NCI-H82 treated with DMSO at 0.1 percent for 48 hours (cell line): ENCODE results near the gene ALDH1B1.
"Not testable (repeated sequence)": the region's sequence is repeated elsewhere in the genome, so short reads cannot be mapped to it uniquely, and the experiment has no call there.

Experiments used
- DNase-seq: peaks from one replicate; lab custom pipeline; 2025; ENCODE audit not compliant: unreplicated experiment; lab: John Stamatoyannopoulos, UW

Gene ALDH1B1

DNA sequence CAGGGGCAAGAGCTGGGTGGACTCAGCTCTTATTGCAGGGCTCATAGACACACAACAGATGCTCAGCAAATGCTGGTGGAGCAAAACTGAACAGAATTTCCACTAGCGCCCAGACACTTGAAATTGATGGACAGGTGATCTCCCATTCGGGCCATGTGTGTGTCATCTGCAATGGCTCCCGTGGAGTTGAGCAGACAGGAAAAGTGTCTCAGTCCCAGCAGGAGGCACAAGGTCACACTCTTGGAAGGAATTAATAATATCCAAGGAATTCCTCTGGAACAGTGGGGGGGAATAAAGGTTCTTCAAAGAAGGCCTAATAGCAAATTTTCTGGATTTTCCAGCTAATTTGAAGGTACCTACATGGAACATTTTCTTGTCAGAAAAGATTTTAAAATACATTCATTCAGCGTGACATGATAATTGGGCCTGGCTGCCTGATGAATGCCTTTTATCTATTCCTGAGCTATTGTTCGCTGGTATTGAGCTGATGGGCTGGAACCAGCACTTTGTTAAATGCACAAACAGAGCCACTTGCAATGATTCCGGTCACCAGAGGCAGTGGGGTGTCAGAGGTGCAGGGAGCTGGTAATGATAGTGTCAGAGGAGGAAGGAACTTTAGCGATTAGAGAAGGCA lies 31.5 kb upstream of the ALDH1B1 start:
- DNase-seq: no peak

DNA sequence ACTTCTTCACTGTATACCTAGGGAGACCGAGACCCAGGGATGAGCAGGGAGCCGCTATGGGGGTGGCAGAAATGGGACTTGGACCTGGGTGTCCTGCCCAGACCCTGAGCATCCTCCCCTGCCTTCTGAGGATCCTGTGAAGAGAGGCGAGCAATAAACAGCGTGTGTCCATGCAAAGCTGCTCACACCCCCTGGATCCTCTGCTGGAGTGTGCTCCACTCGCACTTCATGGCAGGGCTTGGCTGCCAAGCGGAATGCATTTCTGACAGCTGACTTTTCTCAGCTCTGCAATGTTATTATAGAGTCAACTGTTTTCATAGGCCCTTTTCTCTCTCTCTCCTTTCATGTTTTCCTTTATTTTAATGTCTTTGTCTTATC lies 31.0 kb upstream of the ALDH1B1 start:
- no peak for DNase-seq

DNA sequence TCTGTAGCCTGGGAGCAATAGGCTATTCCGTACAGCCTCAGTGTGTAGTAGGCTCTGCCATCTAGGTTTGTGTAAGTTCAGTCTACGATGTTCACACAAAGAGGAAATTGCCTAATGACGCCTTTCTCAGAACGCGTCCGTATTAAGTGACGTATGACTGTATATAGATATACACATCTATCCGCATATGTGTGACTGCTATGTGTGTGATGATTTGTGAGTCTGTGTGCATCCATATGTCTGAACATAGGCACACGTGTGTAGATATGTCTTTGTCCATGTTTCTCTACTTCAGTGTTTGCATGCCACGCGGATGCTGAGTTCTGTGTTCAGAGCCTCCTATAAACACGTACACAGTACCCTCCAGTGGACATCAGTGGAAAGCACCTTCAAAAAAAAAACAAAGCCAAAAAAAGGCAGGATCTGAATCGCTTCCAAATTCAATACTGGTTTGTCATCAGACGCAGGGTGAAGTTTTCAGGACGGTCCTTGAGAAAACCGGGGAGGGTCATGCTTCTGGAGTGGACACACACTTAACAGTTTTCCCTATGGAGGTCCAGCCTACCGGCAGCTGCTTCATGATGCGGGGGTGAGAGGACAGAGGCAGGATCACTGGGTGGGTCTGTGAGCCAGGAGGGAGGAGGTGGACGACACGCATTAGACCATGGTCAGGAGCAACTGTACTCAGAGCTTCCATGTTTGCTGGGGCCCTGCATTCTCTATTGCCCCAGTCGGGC lies 29.5 kb upstream of the ALDH1B1 start:
- no peak for DNase-seq

DNA sequence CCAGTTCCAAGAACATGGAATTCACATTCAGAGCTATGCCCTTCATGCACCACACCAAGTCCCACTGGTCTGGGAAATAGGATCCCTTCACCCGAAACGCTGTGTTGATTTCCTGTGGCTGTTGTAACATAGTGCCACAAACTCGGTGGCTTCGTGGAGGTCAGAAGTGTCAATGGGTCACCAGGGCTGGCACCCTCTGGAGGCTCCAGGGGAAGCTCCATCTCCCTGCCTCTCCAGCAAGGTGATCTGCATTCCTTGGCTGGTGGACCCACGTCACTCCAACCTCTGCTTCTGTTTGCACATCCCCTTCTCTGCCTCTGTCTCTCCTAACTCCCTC lies 28.9 kb upstream of the ALDH1B1 start:
- no peak for DNase-seq

DNA sequence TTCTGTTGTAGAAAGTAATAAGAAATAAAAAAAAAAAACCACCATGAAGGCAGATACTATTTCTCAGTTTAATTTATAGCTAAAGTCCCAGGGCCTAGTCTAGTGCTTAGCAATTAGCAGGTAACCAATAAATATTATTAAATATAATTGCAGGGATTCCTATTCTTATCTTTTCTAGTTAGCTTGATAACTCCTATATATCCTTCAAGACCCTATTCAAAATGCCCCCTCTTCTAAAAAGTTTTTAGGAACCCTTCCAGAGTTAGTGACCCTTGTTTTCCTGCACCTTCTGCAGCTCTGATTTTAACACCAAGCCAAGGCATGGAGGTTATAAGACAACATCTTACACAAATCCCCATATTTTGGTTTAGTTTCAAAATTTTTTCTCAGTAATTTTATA lies 24.6 kb upstream of the ALDH1B1 start:
- DNase-seq: no peak

DNA sequence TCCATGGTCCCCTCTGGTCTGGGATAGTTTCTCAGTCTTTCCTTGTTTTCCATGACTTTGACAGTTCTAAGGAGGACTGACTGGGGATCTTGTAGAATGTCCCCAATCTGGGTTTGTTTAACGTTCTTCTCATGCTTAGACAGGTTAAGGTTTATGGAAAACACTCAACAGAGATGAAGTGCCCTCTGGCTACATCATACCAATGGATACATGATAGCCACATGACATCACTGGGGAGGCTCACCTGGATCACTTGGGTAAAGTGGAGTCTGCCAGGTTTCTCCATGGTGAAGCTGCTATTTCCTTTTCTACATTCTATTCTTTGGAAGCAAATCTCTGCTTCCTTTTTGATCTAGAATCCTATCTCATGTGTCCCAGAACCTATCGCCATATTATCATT lies 23.8 kb upstream of the ALDH1B1 start:
- no peak for DNase-seq

DNA sequence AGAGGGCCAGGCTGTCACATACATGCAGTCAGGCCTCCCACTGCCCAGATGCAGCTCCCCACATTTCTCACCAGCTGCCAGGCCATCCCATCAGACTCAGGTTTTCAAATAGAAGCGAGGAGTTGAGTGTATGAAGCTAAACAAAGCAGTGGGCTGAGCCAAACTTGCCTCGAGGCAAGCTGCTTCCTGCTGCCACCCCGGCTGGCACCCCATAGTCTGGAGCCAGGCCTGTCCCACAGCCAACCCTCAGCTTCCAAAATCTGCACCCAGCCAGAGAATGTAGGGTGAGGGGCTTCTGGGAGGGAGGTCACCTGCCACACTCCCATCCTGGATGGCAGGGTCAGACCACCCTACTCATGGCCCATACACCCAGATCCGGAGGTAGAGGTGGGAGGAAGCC lies 22.3 kb upstream of the ALDH1B1 start:
- no peak for DNase-seq

DNA sequence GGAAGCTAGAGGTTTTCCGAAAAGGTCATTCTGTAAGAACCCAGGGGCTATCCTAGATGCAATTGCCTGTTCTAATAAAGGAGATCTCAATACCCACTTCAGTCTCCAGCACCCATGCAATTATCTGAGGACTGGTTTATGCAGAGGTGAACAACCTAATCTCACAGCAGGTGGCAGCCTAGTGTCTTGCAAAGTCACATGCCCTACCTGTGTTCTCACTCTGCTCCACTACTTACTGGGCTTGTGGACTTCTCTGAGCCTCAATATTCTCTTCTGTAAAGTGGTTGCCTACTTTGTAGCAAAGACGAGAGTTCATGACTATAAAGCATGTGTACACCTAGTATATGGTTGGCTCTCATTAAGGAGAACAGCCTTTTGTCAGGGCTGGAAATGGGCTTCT lies 21.0 kb upstream of the ALDH1B1 start:
- DNase-seq: peak; percentile 30

GRCh38 chr9:38372762-38373619 lies 19.5 kb upstream of the ALDH1B1 start:
- DNase-seq: no peak

- no peak for DNase-seq
These were observed 18.8 kb upstream of the ALDH1B1 start for GRCh38 chr9:38373679-38374078.

GRCh38 chr9:38374847-38375571 lies 17.5 kb upstream of the ALDH1B1 start:
- no peak for DNase-seq

DNA sequence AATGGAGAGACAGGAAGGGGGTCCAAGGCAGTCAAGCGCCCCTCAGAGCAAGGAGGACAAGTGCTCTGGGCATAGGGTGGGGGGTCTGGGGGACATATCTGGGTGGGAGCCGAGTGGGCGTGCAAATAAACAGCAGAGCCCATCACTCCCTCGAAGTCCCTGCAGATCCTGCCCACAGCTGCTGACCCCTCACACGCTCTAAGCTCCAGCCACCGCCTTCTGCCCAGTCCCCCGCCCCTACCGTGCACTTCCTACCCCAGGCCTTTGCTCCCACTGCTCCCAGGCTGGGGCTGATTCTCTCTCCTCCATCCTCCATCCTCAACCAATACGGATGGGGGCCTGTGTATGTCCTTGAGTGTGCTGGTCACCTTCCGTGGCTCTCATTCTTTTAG lies 16.9 kb upstream of the ALDH1B1 start:
- no peak for DNase-seq

DNA sequence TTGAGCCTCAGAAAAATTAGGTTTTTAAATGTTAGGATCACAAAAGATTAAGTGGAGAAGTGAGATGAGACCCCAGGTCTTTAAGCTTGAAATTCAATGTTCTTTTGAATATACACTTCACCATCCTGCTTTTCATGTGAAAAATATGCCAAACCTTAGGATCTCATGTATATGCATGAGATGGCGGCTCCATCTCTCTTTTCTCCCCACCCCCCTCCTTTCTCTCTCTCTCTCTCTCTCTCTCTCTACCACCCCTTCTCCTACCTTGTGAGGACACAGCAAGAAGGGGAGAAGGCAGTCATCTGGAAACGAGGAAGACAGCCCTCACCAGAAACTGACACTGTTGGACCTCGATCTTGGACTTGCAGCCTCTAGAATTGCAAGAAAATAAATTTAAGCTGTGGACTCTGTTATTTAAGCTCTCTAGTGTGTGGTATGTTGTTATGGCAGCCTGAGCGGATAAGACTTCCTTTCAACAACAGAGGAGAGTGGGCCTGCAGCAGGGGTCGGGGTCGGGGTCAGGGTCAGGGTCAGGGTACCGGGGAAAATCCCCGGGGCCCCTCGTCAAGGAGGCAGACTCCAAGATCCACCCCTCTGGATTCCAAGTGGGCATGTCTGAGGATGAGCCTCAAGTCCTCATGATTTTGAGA lies 16.4 kb upstream of the ALDH1B1 start:
- DNase-seq: no peak

GRCh38 chr9:38377336-38378083 lies 15.0 kb upstream of the ALDH1B1 start:
- DNase-seq: not testable (repeated sequence)

GRCh38 chr9:38380230-38380871 lies 12.2 kb upstream of the ALDH1B1 start:
- no peak for DNase-seq

DNA sequence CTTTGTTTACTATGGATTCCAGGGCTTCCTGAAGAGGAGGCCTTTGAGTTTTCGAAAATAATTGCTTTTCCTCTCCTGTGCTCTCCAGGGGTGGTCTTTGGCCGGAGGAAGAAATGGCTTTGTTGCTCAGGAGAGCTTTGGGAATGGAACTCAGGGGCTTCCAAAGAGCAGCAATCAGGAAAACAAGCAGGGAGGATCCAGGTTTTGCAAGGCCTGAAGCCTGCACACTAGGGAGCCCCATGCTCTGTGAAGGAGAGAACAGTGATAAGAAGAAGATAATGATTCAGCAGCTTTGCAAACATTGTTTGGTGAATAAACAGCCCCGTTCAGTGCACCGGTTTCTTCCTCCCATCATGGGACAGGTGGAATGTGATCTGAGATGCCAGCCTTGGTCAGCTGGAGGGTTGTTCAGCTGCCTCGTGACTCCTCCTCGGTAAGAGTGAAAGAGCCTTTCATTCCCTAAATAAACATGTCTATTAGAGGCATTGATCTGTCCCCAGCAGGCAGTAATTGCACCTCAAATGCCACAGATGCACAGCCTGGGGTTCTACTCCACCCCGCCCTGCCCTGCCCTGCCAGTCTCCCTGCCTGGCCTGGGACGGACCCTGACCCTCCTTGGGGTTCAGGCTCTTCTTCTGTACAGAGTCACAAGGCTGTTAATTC lies 11.5 kb upstream of the ALDH1B1 start:
- DNase-seq: no peak

DNA sequence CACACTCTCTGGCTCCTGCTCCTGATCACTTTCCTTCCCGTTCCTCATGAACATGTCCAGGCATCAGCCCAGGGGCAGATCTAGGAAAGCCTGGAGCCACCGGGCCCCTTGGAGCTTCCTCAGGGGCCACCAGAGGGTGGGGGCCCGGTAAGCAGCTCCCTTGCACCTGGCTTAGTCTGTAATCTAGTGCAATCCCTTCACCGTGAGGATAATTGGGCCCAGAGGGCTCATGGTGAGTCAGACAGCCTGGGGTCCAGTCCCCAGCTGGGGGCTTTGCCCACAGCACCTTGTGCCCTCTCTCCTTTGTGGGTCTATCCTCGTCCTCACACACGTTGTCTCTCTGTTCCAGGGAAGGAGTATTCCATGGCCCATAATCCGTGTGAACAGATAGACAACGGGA lies 10.4 kb upstream of the ALDH1B1 start:
- no peak for DNase-seq

- DNase-seq: no peak
These were observed 7.3 kb upstream of the ALDH1B1 start for GRCh38 chr9:38384990-38385848.
